SIG-M5 treated with dmso at 0.1 percent for 504 hours (cell line): Measurements from ENCODE around the gene WLS.
"Not testable (repeated sequence)": the region's sequence is repeated elsewhere in the genome, so short reads cannot be mapped to it uniquely, and the experiment has no call there.

ENCODE experiments used
- DNase-seq: peaks from one replicate; lab custom pipeline; 2025; ENCODE audit not compliant: unreplicated experiment; lab: John Stamatoyannopoulos, UW

The WLS gene

GRCh38 chr1:68232289-68233148 is at the start of gene WLS:
Gene WLS, minus strand, starts transcription at chr1:68232523. Its CDS starts 224 bp downstream, at chr1:68232299.
- DNase-seq = no peak

GRCh38 chr1:68280286-68280685 is 48.0 kb upstream of the WLS start:
- DNase-seq = no peak

- no peak for DNase-seq
These were observed 47.5 kb upstream of the WLS start for GRCh38 chr1:68279846-68280245.

GRCh38 chr1:68278221-68278620 is 45.9 kb upstream of the WLS start:
- no peak for DNase-seq

GRCh38 chr1:68276448-68276847 is 44.1 kb upstream of the WLS start:
- DNase-seq = no peak

- no peak for DNase-seq
These were observed 41.2 kb upstream of the WLS start for GRCh38 chr1:68273530-68273929.

GRCh38 chr1:68271596-68271995 is 39.3 kb upstream of the WLS start:
- DNase-seq = no peak

GRCh38 chr1:68270951-68271350 is 38.6 kb upstream of the WLS start:
- no peak for DNase-seq

- DNase-seq = no peak
These were observed 37.5 kb upstream of the WLS start for GRCh38 chr1:68269637-68270430.

GRCh38 chr1:68268896-68269483 is 36.7 kb upstream of the WLS start:
- no peak for DNase-seq

GRCh38 chr1:68256824-68257223 is 24.5 kb upstream of the WLS start:
- not testable (repeated sequence) for DNase-seq

GRCh38 chr1:68255301-68255700 is 23.0 kb upstream of the WLS start:
- DNase-seq = no peak

GRCh38 chr1:68254667-68255226 is 22.4 kb upstream of the WLS start:
- no peak for DNase-seq

- DNase-seq = no peak
These were observed 4.7 kb upstream of the WLS start for GRCh38 chr1:68237040-68237439.

GRCh38 chr1:68234094-68234493 is 1.8 kb upstream of the WLS start:
- DNase-seq = no peak

GRCh38 chr1:68233202-68233601 is 879 bp upstream of the WLS start:
- no peak for DNase-seq

GRCh38 chr1:68231627-68232288 is 565 bp downstream of the WLS start:
- DNase-seq = no peak

GRCh38 chr1:68230901-68231626 is 1.3 kb downstream of the WLS start:
- DNase-seq = no peak

- no peak for DNase-seq
These were observed 1.9 kb downstream of the WLS start for GRCh38 chr1:68230484-68230802.
